Smooth muscle cell of the brain vasculature (primary cell): ENCODE measurements around the gene MR1.

Experiments
- DNase-seq: peaks from one replicate; pipeline ENCODE4 v3.0.0-alpha.2; 2012; ENCODE audit warnings: low read depth, low spot score

Gene MR1

DNA sequence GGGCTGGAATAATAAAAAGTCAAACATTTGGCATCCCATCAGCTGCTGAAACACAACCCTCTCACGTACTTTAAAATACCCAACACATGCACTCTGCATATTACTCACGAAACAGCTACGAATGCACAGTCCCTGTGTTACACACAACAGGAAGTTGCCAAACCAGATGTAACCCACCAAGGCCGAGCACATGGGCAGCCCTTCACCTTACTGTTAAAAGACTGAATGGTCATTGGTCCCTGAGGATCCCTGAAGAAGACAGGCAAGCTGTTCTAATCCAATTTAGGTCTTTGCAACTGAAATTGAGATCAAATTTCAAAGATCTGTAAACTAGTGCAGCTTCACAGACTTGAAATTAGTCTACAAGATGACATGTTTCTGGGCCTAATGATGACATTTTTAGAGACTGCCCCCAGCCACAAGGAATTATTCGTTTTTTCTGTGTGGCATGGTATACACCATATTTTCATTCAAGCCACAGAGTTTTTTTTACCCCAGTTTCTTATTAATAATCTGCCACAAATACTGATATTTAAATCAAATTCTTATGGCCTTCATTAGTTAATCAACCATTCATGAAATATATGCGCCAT is 29.1 kb downstream of the MR1 start:
- DNase-seq: no peak

DNA sequence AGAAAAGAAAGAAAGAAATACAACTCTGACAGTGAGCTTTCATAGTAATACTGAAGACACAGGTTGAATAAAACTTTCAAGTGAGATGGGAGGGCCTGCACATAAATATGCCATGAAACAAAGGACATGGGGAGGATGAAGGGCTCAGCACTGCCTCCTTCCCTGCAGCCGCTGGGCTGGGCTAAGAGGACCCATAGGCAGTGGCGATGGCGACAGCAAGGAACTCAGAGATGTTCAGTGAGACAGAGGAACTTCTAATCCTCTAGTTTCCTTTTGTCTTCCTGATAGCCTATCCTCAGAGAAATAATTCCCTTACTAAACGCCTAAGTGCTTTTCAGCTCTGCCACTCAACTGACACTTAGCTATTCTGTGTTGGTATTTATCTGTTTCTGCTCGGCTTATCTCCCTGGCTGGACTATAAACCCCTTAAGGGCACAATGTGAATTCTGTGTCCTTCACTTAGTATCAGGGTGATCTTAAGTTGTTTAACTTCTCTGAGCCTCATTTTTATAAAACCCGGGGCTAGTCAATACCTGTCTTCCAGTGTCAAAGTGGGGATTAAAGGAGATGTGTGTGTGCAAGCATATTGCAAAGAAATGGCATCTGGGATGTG is 30.3 kb downstream of the MR1 start:
- DNase-seq: no peak

DNA sequence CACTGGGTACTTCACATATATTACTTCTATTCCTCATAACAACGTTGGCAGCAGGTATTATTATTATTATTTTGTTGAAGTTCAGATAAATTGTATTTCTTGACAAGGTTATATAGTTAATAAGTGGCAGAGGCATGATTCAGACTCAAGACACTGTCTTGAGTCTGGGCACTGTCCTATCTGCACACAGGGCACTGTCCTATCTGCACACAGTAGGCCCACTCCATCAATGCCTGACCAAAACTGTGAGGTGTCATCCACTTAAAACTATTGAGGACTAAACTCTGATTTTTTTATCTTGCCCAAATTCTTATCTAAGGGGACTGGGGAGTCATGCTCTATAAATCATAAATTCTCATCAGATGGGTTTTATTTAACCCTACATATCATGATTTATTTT is 30.9 kb downstream of the MR1 start:
- no peak for DNase-seq

DNA sequence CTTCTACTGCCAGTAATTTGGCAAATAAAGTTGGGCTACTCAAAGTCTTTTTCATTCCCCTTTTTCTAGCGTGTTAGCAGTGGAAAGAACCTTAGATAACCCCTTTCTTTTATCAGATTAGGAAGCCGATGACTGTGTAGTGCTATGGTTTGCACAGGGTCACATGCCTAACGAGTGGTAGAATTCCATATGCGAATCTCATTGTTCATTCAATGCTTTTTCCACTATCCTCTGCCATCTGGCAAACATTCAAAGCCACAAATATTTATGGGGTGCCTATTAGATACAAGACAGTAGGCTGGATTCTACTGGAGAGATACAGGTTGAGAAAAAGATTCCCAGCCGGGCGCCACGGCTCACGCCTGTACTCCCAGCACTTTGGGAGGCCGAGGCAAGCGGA is 39.9 kb downstream of the MR1 start:
- DNase-seq: no peak

DNA sequence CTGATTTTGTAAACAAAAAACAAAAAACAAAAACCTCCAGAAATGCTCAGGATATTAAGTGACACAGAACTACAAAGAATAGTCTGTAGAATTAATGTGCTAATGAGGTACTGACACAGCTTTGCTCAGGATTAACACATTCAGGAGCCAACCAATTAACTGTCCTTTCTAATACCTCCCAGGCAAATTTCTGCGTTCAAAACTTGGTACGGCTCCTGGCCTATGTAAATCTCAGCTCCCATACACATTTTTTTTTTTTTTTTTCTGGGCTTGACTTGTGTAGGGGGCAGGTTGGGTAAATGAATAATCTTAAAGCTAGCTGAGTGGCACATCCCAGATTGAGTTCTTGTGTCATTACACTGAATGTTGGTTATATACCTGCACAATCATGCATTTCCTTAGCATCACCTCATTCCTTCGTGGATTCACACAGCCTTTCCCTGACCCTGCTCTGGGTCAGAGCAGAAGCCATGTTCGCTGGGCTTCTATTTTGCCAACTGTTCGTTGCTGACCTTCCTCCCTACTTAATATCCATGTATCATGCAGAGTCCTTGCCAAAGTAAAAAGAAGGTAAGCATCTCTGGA is 42.1 kb downstream of the MR1 start:
- no peak for DNase-seq

DNA sequence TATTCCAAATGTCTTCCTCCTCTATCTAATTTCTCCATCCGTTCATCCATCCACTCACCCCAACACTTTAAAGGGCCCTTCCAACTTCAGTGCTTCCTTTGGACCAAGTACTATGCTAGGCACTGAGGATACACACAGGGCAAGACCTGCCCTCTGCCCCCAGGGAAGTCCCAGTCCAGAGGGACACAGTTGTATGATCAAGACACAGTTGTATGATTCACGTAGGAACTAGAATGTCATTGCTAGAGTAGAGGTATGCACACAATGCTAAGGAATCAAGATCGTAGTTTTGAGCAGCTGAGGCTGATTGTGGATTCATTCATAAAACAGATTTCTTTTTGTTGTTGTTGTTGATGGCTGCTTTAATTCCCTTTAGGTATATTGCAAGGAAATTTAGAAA is 43.1 kb downstream of the MR1 start:
- DNase-seq: no peak

DNA sequence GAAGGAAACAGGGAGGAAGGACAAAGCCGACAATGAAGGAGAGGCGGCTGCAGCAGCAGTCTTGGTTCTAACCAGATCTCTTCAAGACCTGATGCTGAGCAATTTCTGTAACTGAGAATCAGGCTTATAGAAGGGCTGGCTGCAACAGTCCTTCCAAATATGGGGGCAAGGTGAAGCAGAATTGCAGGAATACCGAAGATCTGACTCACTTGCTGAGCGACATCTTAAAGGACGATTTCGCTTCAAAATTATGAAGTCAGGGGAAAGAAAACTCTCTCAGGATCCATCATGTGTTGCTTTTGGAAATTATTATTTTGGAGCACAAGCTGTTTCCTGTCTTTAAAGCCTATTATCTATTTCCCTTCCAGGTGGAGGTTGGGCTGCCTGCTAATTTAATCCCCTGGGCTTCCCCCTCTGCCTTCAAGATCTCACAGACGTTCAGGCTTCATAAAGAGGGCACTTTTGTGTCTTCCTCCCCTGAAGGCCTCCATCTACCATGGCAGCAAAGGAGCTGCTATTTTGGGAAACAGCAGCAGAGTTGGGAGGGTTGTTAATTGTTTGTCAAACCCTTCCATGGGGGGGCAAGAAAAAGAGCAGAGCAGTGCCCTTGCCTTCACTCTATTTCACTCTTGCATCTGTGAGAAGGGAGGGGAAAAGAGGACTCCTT is 43.9 kb downstream of the MR1 start:
- no peak for DNase-seq

DNA sequence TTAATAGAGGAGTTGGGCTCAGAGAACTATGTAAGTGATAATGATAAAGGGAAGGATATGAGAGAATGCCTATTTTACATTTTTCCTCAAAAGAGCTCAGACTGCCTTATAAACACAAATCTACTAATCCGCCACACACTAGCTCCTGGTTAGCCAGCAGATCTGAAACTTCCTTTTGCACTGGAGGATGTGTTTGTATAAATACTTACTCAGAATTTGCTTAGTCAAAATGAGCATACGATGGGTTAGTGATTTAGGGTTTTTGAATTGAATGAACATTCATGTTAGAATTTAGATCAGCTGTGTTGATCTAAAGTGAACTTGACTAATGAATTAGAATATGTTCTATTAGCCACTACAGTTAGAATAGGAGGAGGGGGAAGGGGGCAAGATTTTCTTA is 45.6 kb downstream of the MR1 start:
- no peak for DNase-seq

DNA sequence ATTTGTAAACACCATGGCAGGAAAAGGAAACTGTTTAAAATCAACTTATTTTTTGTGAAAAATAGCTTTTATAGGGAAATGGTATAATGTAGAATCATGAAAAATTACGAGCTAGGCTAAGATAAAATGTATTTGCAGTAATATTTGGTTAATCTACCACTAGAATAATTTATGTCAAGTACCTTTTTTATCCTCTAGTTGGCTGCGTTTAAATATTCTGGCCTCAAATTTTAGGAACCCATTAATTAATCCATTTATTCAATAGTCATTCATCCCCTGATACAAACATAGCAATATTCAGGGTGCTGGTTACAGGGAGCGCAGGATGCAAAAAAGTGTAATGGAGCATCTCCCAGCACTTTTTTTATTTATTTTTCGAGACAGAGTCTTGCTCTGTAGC is 46.1 kb downstream of the MR1 start:
- no peak for DNase-seq

DNA sequence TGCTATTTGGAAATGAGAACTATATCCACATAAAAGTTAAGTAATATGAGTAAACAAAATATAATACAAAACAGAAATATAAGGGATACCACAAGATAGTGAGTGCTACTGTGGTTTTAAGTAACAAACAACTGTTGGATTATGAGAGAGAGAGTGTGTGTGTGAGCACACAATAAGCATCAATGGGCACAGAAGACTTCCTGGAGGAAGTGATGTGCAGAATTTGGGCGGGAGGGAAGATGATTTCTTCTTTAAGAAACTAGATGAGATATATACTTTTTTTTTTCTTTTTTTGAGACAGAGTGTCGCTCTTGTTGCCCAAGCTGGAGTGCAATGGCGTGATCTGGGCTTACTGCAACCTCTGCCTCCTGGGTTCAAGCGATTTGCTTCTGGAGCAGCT is 46.8 kb downstream of the MR1 start:
- DNase-seq: no peak

DNA sequence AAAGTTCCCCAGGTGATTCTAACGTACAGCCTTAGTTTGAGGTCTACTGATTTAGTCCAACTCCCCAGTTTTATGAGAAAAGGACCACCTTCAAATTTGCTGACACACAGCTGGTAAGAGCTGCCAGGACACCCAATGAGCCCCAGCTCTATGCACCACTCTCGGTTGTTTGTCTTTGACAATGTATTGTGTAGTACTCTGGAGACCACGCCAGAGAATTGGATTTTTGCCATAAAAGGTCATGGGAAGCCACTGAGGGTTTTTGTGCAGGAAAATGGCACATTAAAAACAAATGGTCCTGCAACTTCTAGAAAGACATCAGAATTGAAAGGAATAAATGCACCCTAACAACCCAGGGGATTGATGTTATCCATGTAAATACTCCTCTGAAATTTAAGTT is 47.6 kb downstream of the MR1 start:
- DNase-seq: no peak

DNA sequence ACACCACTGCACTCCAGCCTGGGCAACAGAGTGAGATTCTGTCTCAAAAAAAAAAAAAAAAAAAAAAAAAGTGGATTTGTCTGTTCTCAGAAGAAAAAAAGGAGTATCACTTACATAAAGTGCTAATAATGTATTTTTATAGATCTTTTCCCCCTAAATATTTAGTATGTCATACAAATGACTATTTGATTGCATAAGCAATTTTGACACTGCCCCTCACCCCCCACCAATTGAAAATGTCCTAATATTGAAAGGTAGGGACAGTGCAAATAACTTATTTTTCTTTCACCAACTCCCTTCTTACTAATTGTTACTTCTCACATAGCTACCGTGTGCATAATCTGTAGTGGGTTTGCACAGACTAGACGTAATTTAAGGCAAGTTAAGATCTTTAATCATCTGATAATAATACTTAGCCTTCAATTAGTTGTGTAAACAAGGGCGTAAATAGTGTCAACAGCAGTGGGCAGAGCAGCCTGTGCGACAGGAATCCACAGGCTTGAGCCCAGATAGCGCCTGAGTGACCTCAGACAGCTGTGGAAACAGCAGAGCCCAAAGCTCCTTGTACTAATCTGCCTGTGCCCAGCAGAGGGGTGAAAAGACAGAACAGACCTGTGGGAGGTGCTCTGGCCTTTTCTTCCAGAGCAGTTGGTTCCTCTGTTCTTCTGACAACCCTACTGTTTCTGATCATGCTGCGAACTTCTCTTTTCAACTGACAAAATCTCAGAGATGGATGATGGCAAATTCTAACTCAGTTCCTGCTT is 50.2 kb downstream of the MR1 start:
- DNase-seq: no peak

DNA sequence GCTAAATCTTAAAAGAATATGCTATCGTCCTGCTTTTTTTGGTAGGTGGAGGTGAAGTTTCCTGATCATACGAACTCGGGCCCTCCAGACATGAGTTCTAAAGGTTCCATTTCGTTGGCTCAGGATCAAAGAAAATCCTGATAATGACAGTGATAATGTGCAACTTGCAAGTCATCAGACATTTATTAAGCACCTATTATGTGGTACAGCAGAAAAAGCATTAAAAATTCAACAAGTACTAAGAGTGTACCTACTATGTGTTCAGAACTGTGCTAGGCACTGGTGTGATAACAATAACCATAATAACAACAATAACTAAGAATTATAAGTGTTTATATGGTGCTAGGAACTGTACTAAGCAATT is 50.8 kb downstream of the MR1 start:
- no peak for DNase-seq

DNA sequence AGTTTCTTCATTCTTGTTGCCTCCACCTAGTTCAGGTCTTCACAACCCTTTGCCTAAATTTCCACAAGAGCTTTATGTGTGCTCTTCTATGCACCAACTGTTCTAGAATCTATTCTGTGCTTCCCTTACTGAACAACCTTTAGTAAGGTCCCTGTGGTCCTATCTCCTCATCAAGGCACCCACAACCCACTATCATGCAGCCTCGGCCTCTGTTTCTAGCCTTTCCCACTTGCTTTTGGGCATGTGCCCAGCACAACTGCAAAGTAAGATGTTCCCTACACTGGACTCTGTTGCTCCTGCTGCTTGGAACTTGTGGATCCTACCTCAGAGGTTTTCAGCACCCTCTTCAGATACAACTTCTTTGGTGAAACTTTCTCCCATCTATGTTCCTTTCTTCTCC is 52.3 kb downstream of the MR1 start:
- no peak for DNase-seq

DNA sequence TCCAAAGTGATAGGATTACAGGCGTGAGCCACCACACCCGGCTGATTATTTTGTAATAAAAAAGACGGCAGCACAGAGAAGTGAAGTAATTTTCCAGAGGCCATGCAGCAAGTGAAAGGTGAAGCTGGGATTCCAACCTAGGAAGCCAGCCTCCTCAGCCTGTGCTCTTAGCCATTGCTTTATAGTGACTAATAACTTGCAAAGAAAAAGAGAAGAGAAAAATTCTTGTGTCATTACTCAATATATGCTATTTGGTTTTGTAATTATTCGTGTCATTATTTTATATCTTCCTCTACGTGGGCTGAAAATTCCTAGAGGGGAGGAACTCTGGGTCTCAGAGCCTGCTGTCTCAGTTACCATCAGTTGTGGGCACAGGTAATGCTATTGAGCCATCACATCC is 53.1 kb downstream of the MR1 start:
- no peak for DNase-seq

DNA sequence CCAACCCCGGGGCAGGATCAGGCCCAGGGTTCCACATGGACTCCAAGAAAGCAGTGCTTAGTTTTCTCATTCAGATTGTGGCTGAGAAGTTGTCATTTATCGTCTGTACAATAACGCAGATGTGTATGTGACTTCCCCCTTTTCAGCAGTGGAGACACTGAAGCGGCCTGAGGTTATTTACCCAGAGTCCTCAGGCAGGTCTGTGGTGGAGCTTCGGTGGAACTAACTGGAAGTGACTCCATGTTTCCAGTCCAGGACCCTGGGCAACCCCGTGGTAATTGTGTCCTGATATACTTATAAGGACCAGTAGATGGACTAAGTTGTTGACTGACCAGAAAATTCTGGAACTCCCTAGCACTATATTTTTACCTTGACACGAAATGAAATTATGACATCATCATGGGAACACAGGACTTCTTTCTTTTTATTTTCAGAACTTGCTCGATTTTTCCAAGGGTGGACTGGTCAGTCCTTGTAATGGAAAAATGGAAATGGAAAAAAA is 53.7 kb downstream of the MR1 start:
- DNase-seq: no peak

DNA sequence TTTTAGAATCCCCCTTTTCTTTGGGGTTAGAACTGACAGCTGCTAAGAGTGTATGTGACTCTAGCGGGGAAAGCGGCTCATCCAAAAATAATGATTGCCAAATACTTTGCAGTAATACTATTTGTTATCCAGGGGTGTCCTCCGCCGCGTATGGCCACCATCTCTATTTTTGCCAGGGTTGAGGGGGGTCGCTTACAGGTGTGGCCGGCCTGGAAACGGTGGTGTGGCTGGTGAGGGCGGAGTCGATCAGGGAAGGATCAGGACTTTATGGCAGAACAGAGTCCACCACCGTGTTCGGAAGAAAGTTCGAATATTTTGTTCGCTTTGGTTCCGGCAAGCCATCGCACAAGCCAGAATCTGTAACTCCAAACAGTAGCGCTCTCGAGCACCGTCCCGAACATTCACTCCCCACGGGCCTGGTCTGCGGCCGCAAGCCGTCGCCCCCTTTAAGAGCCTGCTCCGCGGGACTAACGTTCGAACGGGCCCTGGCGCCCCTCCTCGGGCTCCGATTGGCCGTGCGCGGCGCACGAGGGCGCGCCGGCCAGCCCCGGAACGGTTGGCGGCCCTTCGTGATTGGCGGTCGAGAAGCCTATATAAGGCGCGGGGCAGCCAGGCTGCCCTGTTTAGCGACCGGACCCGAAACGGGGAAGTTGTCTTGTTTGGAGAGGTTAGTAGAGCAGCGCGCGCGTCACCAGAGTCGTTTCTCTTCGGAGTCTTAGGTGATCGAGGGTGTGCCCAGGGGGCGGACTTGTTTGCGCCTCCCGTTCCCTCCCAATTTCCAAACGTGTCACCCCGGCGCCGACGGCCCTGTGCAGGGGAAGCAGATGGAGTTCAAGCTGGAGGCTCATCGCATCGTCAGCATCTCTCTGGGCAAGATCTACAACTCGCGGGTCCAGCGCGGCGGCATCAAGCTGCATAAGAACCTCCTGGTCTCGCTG is 54.6 kb downstream of the MR1 start, which contains the start of gene IER5:
Gene IER5, plus strand, starts transcription at position 622 of the 938 bp plus-strand sequence. Its CDS starts 203 bp downstream, at position 825.
- peak; percentile 91 for DNase-seq

DNA sequence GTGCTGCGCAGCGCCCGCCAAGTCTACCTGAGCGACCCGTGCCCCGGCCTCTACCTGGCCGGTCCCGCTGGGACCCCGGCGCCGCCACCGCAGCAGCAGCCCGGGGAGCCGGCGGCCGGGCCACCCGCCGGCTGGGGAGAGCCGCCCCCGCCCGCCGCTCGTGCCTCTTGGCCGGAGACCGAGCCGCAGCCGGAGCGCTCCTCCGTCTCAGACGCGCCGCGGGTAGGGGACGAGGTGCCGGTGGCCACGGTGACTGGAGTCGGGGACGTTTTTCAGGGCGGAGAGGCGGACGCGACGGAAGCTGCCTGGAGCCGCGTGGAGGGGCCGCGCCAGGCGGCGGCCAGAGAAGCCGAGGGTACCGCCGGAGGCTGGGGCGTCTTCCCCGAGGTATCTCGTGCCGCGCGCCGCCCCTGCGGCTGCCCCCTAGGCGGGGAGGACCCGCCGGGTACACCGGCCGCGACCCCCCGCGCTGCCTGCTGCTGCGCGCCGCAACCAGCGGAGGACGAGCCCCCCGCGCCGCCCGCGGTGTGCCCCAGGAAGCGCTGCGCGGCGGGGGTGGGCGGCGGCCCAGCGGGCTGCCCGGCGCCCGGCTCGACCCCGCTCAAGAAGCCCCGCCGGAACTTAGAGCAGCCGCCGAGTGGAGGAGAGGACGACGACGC is 55.4 kb downstream of the MR1 start:
- DNase-seq: no peak

DNA sequence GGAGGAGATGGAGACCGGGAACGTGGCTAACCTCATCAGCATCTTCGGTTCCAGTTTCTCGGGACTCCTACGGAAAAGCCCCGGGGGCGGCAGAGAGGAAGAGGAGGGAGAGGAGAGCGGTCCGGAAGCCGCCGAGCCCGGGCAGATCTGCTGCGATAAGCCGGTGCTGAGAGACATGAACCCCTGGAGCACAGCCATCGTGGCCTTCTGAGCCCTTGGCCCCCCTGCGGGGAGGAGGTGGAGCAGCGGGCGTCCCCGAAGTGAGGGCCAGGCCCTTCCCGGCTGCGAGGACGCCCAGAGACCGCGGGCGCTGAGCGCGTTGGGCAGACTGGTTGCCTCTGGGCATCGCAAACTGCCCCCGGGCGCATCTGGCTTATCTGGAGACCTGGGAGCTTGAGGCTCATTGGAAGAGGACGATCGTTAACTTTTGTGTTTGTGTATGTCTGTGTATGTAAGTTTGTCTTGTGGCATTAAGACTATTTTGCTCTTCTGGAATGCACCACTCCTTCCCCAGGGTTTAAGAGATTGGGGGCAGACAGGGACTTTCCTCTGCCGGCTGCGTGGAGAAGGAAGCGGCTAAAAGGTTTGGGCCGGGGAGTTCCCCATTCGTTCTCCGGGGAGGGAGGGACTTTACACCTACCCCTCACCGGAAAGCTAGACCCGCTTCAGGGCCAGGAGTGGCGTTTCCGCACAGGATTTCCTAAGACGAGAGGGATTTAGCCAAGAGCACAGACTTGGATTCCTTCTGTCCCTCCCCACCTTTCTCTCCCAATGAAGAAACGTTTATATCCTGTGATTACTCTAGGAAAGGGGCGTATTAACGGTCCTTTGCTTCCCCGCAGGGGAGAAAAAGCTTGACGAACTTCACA is 56.1 kb downstream of the MR1 start:
- DNase-seq: no peak
